Natural killer cell (primary cell): ENCODE measurements around the gene SCNM1. TPM values are rescaled to one million over a fixed set of nuclear protein-coding genes. Genes with fewer than 3 reads are reported as not detected.

ENCODE experiments used
- ATAC-seq, 3 donors: fragments of 150-1000 bp in 2 of 3; fragments of 200-7000 bp in 1 of 3; cut with Tn5 transposase; 1 replicate in 1 of 3; 2 replicates in 2 of 3; pipeline ENCODE4 v1.10.0; 2021; ENCODE audit warnings: mild to moderate bottlenecking in 2 of 3, moderate library complexity in 2 of 3
- DNase-seq, 2 donors: peaks; one replicate each; pipeline versions ENCODE4 v3.0.0 to v3.0.0-alpha.2; 2013 to 2021; ENCODE audit warnings: mixed read lengths in 1 of 2
- H3K27ac ChIP-seq: one replicate; pipeline ENCODE4 v1.5.1; 2013; ENCODE audit warnings: mild to moderate bottlenecking, low read length
- H3K27me3 ChIP-seq: one replicate; pipeline ENCODE4 v1.6.1; 2013; ENCODE audit warnings: low read length; ENCODE audit not compliant: control insufficient read depth, insufficient read depth
- H3K36me3 ChIP-seq: one replicate; pipeline ENCODE4 v1.6.1; 2013; ENCODE audit warnings: low read length; ENCODE audit not compliant: control insufficient read depth, insufficient read depth
- H3K4me1 ChIP-seq: one replicate; pipeline ENCODE4 v1.6.1; 2013; ENCODE audit warnings: low read length; ENCODE audit not compliant: control insufficient read depth, insufficient read depth
- H3K4me3 ChIP-seq: one replicate; pipeline ENCODE4 v1.5.1; 2013; ENCODE audit warnings: low read length
- H3K9me3 ChIP-seq: one replicate; pipeline ENCODE4 v1.6.1; 2013; ENCODE audit warnings: low read length; ENCODE audit not compliant: control insufficient read depth, insufficient read depth
- H3K27ac Mint-ChIP-seq, 2 donors: one replicate each; pipeline ENCODE4 v1.8.0; 2022; ENCODE audit warnings: mild to moderate bottlenecking in 2 of 2, mixed read lengths in 2 of 2, moderate library complexity in 1 of 2
- H3K27me3 Mint-ChIP-seq, 2 donors: one replicate each; pipeline ENCODE4 v1.8.0; 2022; ENCODE audit warnings: low read depth in 2 of 2, mixed read lengths in 2 of 2
- H3K36me3 Mint-ChIP-seq: one replicate; pipeline ENCODE4 v1.8.0; 2022; ENCODE audit warnings: mixed read lengths
- H3K4me1 Mint-ChIP-seq, 2 donors: one replicate each; pipeline ENCODE4 v1.8.0; 2022; ENCODE audit warnings: mixed read lengths in 2 of 2
- H3K4me3 Mint-ChIP-seq: one replicate; pipeline ENCODE4 v1.8.0; 2022; ENCODE audit warnings: mild to moderate bottlenecking, moderate library complexity, mixed read lengths
- H3K9me3 Mint-ChIP-seq, 2 donors: one replicate each; pipeline ENCODE4 v1.8.0; 2022; ENCODE audit warnings: mixed read lengths in 2 of 2
- CTCF ChIP-seq: fragments of 200-600 bp; IDR thresholded peaks from one replicate; pipeline ENCODE4 v1.8.0; 2022; ENCODE audit warnings: antibody characterized with exemption
- WGBS: methylation state at CpG from one replicate; pipeline ENCODE4 v1.1.7; 2013; ENCODE audit warnings: missing lambda C conversion rate; ENCODE audit not compliant: insufficient coverage; 5-methylcytosine and 5-hydroxymethylcytosine counted together
- intact Hi-C: fragments of 100-400 bp; cut with micrococcal nuclease; formaldehyde crosslinking; loops from one replicate; pipeline ENCODE4 v1.14.2; 2022
- total RNA-seq, 4 donors: library from RNA; stranded (reverse); fragments of 120-200 nt in 1 of 4; gene quantifications; one replicate each; pipeline versions ENCODE4 v1.2.3 to v1.2.4, GENCODE V29; 2013 to 2022

Gene SCNM1
- total RNA-seq, 3 donors from 2014 or later (not counting 1 experiment from before 2014, with no cell fraction given) = 52.3 to 54.2 (median 52.9) TPM

GRCh38 chr1:151147132-151147503 is 18.8 kb upstream of the SCNM1 start:
- 20% methylated on average over 5 of the region's 7 CpGs for WGBS
- H3K36me3 ChIP-seq = no peaks in the 10 kb centered on the region
- H3K27ac ChIP-seq = no peak overlapping the region
- H3K4me1 ChIP-seq = peaks cover 18% of the 10 kb centered on the region
- peaks cover 7% of the 10 kb centered on the region for H3K27me3 ChIP-seq
- peak overlapping the region; percentile 92 for H3K4me3 Mint-ChIP-seq
- peaks cover 9 to 27% of the 10 kb centered on the region in 2 donors for H3K4me1 Mint-ChIP-seq
- H3K27ac Mint-ChIP-seq = peak overlapping the region; percentile 45 to 83
- H3K4me3 ChIP-seq = peak overlapping the region; percentile 83
- no peaks in the 10 kb centered on the region for H3K9me3 ChIP-seq
- no peak for TF ChIP-seq CTCF
- no peak for ATAC-seq
- no peaks in the 10 kb centered on the region for H3K36me3 Mint-ChIP-seq
- intact Hi-C loops = no loop called here
- no peak for DNase-seq
- no peaks in the 10 kb centered on the region for H3K9me3 Mint-ChIP-seq
- peaks cover 0 to 8% of the 10 kb centered on the region in 2 donors for H3K27me3 Mint-ChIP-seq

GRCh38 chr1:151147665-151148064 is 18.3 kb upstream of the SCNM1 start:
- Mint-ChIP-seq H3K4me1 (peaks cover 9 to 27% of the 10 kb centered on the region in 2 donors), H3K27me3 (peaks cover 0 to 8% of the 10 kb centered on the region in 2 donors), H3K4me3 (no peak overlapping the region), H3K9me3 (no peaks in the 10 kb centered on the region), H3K36me3 (no peaks in the 10 kb centered on the region), H3K27ac (peak overlapping the region in 1 of 2 donors; percentile 83)
- DNase-seq = no peak
- Histone ChIP-seq H3K9me3 (no peaks in the 10 kb centered on the region), H3K4me1 (peaks cover 18% of the 10 kb centered on the region), H3K36me3 (no peaks in the 10 kb centered on the region), H3K27me3 (peaks cover 7% of the 10 kb centered on the region), H3K4me3 (no peak overlapping the region), H3K27ac (no peak overlapping the region)
- WGBS = no CpG with 5 or more reads among the region's 2 CpGs
- no peak for TF ChIP-seq CTCF
- no peak for ATAC-seq
- intact Hi-C loops = no loop called here

- H3K27ac Mint-ChIP-seq = peak within 1 kb of the TSS; percentile 89 to 96
- H3K4me3 ChIP-seq = peak within 1 kb of the TSS; percentile 76
- peak within 1 kb of the TSS; percentile 68 for H3K27ac ChIP-seq
- no peaks in the 10 kb centered on the region for H3K27me3 ChIP-seq
- peaks cover 15% of the 10 kb centered on the region for H3K36me3 ChIP-seq
- H3K4me3 Mint-ChIP-seq = peak within 1 kb of the TSS; percentile 96
- peak; percentile 83 to 91 (median 89) for ATAC-seq
- peak; percentile 58 to 80 for DNase-seq
- H3K36me3 Mint-ChIP-seq = no peaks in the 10 kb centered on the region
- H3K9me3 Mint-ChIP-seq = no peaks in the 10 kb centered on the region
- intact Hi-C loops = loop anchor here (1.0 to 5.0 kb wide), 4 partner anchors 57 to 594 kb away; no protein-coding TSS in a partner anchor
- 0% methylated on average over 4 of the region's 4 CpGs for WGBS
- TF ChIP-seq CTCF = no peak
- peaks cover 46% of the 10 kb centered on the region for H3K4me1 ChIP-seq
- peaks cover 39 to 47% of the 10 kb centered on the region in 2 donors for H3K4me1 Mint-ChIP-seq
- no peaks in the 10 kb centered on the region for H3K27me3 Mint-ChIP-seq
- H3K9me3 ChIP-seq = no peaks in the 10 kb centered on the region
Observed at GRCh38 chr1:151156515-151156819, 9.5 kb upstream of the SCNM1 start, which contains the start of gene TNFAIP8L2. Gene TNFAIP8L2 (plus strand): TSS chr1:151156649. CDS start chr1:151158698, 2,049 bp downstream.

- H3K27ac Mint-ChIP-seq = peak overlapping the region; percentile 89 to 96
- Histone ChIP-seq H3K27me3 (no peaks in the 10 kb centered on the region), H3K27ac (peak overlapping the region; percentile 68), H3K9me3 (no peaks in the 10 kb centered on the region), H3K4me3 (peak overlapping the region; percentile 76), H3K36me3 (peaks cover 15% of the 10 kb centered on the region), H3K4me1 (peaks cover 49% of the 10 kb centered on the region)
- H3K36me3 Mint-ChIP-seq = no peaks in the 10 kb centered on the region
- H3K9me3 Mint-ChIP-seq = no peaks in the 10 kb centered on the region
- intact Hi-C loops = loop anchor here (5.0 kb wide), 2 partner anchors 180 to 595 kb away; no protein-coding TSS in a partner anchor
- no peak for TF ChIP-seq CTCF
- peaks cover 39 to 53% of the 10 kb centered on the region in 2 donors for H3K4me1 Mint-ChIP-seq
- ATAC-seq (peak; percentile 14 to 50 (median 18)), DNase-seq (peak in 1 of 2 donors; percentile 78)
- WGBS = 0% methylated on average over 6 of the region's 6 CpGs
- H3K27me3 Mint-ChIP-seq = no peaks in the 10 kb centered on the region
- H3K4me3 Mint-ChIP-seq = peak overlapping the region; percentile 96
Observed at GRCh38 chr1:151157067-151157531, 8.8 kb upstream of the SCNM1 start.
